Lower lobe of right lung (tissue), 2 donors: Measurements from ENCODE around the gene HIVEP2. TPM values are rescaled to one million over a fixed set of nuclear protein-coding genes. Genes with fewer than 3 reads are reported as not detected.

ENCODE experiments used
- ATAC-seq, 2 donors: fragments of 200-7000 bp; cut with Tn5 transposase; one replicate each; pipeline ENCODE4 v1.9.1; 2020 to 2022; ENCODE audit warnings: mild to moderate bottlenecking in 2 of 2, moderate library complexity in 2 of 2
- DNase-seq: peaks from one replicate; pipeline ENCODE4 v3.0.0-alpha.2; 2020
- H3K27ac ChIP-seq: fragments of 200-600 bp; one replicate; pipeline ENCODE4 v1.8.0; 2022
- H3K27me3 ChIP-seq: fragments of 200-600 bp; one replicate; pipeline ENCODE4 v1.8.0; 2022; ENCODE audit warnings: low read depth
- H3K36me3 ChIP-seq: fragments of 200-600 bp; one replicate; pipeline ENCODE4 v1.8.0; 2022; ENCODE audit warnings: mild to moderate bottlenecking
- H3K4me1 ChIP-seq: fragments of 200-600 bp; one replicate; pipeline ENCODE4 v1.8.0; 2022
- H3K4me3 ChIP-seq: fragments of 200-600 bp; one replicate; pipeline ENCODE4 v1.8.0; 2022; ENCODE audit warnings: mild to moderate bottlenecking
- H3K9me3 ChIP-seq: fragments of 200-600 bp; one replicate; pipeline ENCODE4 v1.8.0; 2022
- intact Hi-C: fragments of 100-400 bp; cut with DNase I; formaldehyde crosslinking; loops from one replicate; pipeline ENCODE4 v1.11.0; 2022
- long read RNA-seq: library from polyadenylated mRNA; unstranded; transcript quantifications from one replicate; pipeline ENCODE4 v2.0.0, GENCODE V29; 2021
- total RNA-seq: library from RNA; stranded (reverse); fragmentation: NEBNext Ultra II Directional; extraction: Animal tissue kit (Norgen Biotek cat#: 25700); gene quantifications from one replicate; pipeline ENCODE4 v1.2.1, GENCODE V29; 2021
- TF ChIP-seq, protein P1 (sequence below): fragments of 200-600 bp; IDR thresholded peaks from one replicate; pipeline ENCODE4 v1.8.0; 2022; ENCODE audit warnings: antibody characterized with exemption, mild to moderate bottlenecking
- donor health status: DM: no; HTN: yes; CAD: no; lungs with severe emphysema.

The HIVEP2 gene, protein sequence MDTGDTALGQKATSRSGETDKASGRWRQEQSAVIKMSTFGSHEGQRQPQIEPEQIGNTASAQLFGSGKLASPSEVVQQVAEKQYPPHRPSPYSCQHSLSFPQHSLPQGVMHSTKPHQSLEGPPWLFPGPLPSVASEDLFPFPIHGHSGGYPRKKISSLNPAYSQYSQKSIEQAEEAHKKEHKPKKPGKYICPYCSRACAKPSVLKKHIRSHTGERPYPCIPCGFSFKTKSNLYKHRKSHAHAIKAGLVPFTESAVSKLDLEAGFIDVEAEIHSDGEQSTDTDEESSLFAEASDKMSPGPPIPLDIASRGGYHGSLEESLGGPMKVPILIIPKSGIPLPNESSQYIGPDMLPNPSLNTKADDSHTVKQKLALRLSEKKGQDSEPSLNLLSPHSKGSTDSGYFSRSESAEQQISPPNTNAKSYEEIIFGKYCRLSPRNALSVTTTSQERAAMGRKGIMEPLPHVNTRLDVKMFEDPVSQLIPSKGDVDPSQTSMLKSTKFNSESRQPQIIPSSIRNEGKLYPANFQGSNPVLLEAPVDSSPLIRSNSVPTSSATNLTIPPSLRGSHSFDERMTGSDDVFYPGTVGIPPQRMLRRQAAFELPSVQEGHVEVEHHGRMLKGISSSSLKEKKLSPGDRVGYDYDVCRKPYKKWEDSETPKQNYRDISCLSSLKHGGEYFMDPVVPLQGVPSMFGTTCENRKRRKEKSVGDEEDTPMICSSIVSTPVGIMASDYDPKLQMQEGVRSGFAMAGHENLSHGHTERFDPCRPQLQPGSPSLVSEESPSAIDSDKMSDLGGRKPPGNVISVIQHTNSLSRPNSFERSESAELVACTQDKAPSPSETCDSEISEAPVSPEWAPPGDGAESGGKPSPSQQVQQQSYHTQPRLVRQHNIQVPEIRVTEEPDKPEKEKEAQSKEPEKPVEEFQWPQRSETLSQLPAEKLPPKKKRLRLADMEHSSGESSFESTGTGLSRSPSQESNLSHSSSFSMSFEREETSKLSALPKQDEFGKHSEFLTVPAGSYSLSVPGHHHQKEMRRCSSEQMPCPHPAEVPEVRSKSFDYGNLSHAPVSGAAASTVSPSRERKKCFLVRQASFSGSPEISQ (N-terminal part only)
- 13.1 TPM for total RNA-seq
- long read RNA-seq, partial matches to known transcripts = 4 of 12 reads
- long read RNA-seq, other reads (novel, unspliced or antisense) = 8 of 12 reads

DNA sequence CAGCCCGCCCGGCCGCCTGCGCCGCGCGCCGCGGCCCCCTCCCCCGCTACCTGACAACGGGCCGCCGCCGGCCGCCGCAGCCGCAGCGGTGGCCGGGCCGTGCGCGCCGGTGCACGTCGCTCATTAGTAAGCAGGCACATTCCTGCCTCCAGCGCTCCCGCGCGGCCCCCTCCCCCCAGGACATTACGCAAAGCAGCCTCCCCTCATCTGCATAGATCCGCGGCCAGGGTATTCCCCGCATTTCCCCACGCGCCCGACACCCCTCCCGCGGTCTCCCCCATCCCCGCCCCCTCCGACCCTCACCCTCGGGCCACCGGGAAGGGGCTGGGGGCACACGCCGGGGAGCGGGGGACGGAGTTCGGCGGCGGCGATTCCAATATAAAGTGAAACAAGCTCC is at the start of gene HIVEP2:
Gene HIVEP2 (minus strand): TSS at position 128 of the 397 bp plus-strand sequence. CDS start 170,438 bp downstream, outside the sequence.
- ATAC-seq = peak; percentile 64 to 74
- Histone ChIP-seq H3K9me3 (no peaks in the 10 kb centered on the region), H3K4me3 (peak within 1 kb of the TSS; percentile 88), H3K27ac (peak within 1 kb of the TSS; percentile 99), H3K4me1 (peaks cover 21% of the 10 kb centered on the region), H3K36me3 (no peaks in the 10 kb centered on the region), H3K27me3 (no peaks in the 10 kb centered on the region)
- intact Hi-C loops = no loop called here
- TF ChIP-seq, protein P1, sequence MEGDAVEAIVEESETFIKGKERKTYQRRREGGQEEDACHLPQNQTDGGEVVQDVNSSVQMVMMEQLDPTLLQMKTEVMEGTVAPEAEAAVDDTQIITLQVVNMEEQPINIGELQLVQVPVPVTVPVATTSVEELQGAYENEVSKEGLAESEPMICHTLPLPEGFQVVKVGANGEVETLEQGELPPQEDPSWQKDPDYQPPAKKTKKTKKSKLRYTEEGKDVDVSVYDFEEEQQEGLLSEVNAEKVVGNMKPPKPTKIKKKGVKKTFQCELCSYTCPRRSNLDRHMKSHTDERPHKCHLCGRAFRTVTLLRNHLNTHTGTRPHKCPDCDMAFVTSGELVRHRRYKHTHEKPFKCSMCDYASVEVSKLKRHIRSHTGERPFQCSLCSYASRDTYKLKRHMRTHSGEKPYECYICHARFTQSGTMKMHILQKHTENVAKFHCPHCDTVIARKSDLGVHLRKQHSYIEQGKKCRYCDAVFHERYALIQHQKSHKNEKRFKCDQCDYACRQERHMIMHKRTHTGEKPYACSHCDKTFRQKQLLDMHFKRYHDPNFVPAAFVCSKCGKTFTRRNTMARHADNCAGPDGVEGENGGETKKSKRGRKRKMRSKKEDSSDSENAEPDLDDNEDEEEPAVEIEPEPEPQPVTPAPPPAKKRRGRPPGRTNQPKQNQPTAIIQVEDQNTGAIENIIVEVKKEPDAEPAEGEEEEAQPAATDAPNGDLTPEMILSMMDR = no peak
- peak; percentile 94 for DNase-seq

DNA sequence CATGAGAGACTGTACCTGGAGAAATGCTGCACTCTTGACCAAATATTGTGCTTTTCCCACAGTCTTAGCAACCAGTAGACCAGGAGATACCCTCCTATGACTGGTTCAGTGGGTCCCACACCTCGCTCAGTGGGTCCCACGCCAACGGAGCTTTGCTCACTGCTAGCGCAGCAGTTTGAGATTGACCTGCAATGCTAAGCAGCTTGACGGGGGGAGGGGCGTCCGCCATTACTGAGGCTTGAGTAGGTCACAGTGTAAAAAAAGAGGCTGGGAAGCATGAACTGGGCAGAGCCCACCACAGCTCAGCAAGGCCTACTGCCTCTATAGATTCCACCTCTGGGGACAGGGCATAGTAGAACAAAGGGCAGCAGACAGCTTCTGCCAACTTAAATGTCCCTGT is 49.0 kb upstream of the HIVEP2 start:
- ATAC-seq = no peak
- intact Hi-C loops = no loop called here
- H3K4me3 ChIP-seq = no peak overlapping the region
- no peaks in the 10 kb centered on the region for H3K9me3 ChIP-seq
- no peaks in the 10 kb centered on the region for H3K27me3 ChIP-seq
- DNase-seq = no peak
- H3K4me1 ChIP-seq = no peaks in the 10 kb centered on the region
- H3K27ac ChIP-seq = no peak overlapping the region
- TF ChIP-seq, protein P1 = no peak
- H3K36me3 ChIP-seq = no peaks in the 10 kb centered on the region

DNA sequence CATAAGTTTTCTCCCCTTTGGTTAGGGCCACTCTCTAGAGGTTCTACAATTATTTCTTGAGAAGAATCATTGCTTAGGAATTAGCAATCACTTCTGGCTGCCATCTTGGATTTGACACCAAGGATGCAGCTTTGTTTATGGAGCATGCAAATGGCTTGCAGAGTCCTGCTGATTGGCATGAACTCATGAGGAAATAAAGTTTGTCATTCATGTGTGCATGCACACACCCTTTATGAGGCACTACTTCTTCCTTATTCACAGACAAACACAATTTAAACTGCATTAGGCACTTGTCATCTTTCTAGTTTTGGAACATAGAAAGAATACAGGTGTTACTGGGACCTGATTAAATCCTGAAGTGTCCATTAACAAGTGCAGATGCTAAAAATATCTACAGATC is 42.5 kb upstream of the HIVEP2 start:
- Histone ChIP-seq H3K9me3 (no peaks in the 10 kb centered on the region), H3K27ac (no peak overlapping the region), H3K27me3 (no peaks in the 10 kb centered on the region), H3K4me1 (no peaks in the 10 kb centered on the region), H3K36me3 (no peaks in the 10 kb centered on the region), H3K4me3 (no peak overlapping the region)
- ATAC-seq = no peak
- TF ChIP-seq, protein P1 = no peak
- DNase-seq = no peak
- intact Hi-C loops = no loop called here

DNA sequence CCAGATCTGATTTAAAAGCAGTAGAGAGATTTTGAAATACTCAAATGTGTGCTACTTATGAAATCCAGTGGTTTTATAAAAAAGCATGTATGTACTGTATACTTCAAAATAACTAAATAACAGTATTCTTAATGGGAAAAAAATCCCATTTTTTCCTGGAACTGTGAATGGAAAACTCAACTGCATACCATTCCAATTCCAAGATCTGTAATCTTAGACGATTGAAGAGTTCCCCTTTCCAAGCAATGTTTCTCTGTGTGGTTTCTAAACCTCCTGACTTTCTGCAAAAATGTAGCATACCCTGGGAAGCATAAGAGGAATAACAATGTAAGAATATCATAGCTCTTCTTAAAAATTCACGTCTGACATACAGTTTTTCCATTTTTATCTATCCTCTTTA is 40.3 kb upstream of the HIVEP2 start:
- Histone ChIP-seq H3K36me3 (no peaks in the 10 kb centered on the region), H3K27me3 (no peaks in the 10 kb centered on the region), H3K9me3 (no peaks in the 10 kb centered on the region), H3K4me1 (no peaks in the 10 kb centered on the region), H3K4me3 (no peak overlapping the region), H3K27ac (no peak overlapping the region)
- DNase-seq (no peak), ATAC-seq (no peak)
- intact Hi-C loops = no loop called here
- TF ChIP-seq, protein P1 = no peak

DNA sequence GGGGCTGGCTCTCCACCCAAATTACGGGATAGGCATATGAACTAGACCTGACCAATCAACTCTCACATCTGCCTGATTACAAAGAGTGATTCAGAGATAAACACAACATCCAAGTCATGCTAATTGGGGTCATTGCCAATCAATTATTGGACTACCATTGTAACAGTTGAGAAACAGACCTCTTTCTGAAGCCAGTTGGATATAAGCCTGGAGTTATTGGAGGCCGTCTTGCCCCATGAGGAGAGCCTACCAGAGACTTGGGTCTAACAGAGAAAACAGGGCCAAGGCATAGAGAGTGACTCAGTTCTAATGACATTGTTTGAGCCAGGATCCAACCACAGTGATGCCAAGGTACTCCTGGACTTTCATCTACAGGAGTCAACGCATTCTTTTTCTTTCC is 39.4 kb upstream of the HIVEP2 start:
- no peak overlapping the region for H3K4me3 ChIP-seq
- no peaks in the 10 kb centered on the region for H3K27me3 ChIP-seq
- TF ChIP-seq, protein P1 = no peak
- DNase-seq (no peak), ATAC-seq (no peak)
- no peaks in the 10 kb centered on the region for H3K36me3 ChIP-seq
- intact Hi-C loops = no loop called here
- no peak overlapping the region for H3K27ac ChIP-seq
- H3K4me1 ChIP-seq = no peaks in the 10 kb centered on the region
- H3K9me3 ChIP-seq = no peaks in the 10 kb centered on the region
